HG03378 (cell line): ENCODE results near the gene RPL22.
"Not testable (repeated sequence)": the region's sequence is repeated elsewhere in the genome, so short reads cannot be mapped to it uniquely, and the experiment has no call there.

Experiments
- ATAC-seq: cut with Tn5 transposase; IDR thresholded peaks from one replicate; pipeline ENCODE4 v1.9.1; 2021; ENCODE audit warnings: mild to moderate bottlenecking, moderate library complexity; ENCODE audit not compliant: unreplicated experiment

RPL22 gene

GRCh38 chr1:6234502-6235295, 35.3 kb upstream of the RPL22 start:
- no peak for ATAC-seq

DNA sequence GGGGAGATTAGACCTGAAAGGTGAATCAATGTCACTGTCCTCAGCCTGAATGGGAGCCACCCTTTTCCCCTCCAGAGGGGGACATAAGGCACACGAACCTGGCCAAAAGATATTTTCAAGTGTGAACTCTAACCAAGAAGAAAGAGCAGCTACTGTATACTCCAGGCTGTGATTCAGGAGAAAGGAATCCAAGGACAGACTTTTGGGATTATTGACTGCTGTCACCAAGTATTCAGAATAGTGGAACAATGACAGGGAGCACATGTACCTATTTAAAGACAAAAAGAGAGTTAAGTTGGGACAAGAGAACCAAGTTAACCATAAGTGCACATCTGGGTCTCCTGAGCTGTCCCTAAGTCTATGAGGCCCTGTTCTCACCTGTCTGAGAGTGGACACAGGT, 34.0 kb upstream of the RPL22 start:
- no peak for ATAC-seq

GRCh38 chr1:6225651-6226050, 26.3 kb upstream of the RPL22 start:
- no peak for ATAC-seq

- no peak for ATAC-seq
Observed at GRCh38 chr1:6224718-6225117, 25.3 kb upstream of the RPL22 start.

- no peak for ATAC-seq
Observed at GRCh38 chr1:6223617-6224016, 24.2 kb upstream of the RPL22 start.

DNA sequence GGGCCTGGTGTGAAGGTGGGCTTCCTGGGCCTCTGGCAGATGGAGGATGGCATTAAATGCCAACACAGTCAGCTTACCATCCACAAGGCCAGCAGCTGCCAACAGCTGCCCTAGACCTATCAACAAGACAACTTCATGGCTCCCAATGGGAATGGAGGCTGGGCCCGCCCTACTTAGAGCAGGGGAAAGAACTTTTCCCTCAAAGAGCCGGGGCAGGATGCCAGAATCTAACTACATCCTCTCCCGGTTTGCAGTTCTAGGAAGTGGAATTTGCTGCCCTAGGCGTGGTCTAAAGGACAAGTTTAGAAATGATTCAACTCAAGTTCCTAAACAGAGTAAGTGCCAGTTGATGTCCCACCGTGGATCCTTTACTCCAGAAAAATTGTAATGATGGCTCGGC, 23.2 kb upstream of the RPL22 start:
- ATAC-seq = no peak

DNA sequence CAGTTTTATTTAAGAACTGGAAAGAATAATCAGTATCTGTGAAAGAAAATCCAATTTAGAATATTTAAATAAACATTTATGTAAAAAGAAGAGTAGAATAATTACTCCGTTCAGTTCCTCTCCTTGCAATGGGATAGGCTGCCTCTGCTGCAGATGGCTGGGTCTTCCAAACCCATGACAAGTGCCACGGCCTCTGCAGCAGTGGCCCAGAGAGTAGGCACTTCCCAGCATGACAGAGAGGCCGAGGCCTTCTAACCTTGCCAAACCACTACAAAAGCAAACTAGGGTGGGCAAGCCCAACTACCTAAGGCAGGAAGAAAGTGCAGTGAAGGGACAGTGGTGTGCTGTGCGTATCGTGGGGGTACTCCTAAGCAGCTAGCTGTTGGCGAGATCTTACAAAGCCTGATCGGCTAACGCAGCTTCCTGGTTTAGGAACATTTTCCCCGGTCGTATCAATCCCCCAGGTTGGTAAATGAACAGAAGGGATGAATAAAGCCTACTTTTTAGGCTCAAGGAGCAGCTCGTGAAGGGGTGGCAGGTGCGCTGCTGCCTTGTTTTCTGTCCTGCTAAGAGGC, 21.9 kb upstream of the RPL22 start:
- ATAC-seq = no peak

DNA sequence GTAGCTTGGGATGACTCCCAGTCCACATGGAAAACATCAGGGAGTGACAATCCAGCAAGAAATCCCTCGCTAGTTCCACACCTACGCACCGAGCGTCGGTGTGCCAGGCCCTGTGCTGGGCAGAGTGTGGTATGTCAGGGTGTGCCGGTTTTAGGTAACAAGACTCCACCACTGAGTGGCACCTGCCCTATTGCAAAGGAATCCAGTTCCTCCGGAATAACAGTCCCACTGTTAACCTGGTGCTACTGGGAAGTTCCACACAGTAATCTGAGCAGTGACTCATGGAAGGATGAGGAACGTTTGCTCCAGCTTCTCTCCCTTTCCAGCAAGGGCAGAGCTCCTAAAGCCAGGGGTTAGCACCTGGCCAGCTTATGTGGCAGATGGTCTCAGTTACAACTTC, 20.8 kb upstream of the RPL22 start:
- no peak for ATAC-seq

DNA sequence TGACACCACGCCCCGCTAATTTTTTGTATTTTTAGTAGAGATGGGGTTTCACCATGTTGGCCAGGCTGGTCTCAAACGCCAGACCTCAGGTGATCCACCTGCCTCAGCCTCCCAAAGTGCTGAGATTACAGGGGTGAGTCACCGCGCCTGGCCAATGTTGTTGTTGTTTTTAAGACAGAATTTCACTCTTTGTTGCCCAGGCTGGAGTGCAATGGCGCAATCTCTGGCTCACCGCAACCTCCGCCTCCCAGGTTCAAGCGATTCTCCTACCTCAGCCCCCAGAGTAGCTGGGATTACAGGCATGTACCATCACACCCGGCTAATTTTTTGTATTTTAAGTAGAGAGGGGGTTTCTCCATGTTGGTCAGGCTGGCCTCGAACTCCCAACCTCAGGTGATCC, 20.2 kb upstream of the RPL22 start:
- ATAC-seq = not testable (repeated sequence)

GRCh38 chr1:6218375-6219164, 19.2 kb upstream of the RPL22 start:
- ATAC-seq = no peak

GRCh38 chr1:6212193-6212959, 13.0 kb upstream of the RPL22 start:
- no peak for ATAC-seq

GRCh38 chr1:6211731-6212130, 12.3 kb upstream of the RPL22 start:
- ATAC-seq = no peak

- ATAC-seq = no peak
Observed at GRCh38 chr1:6210591-6211355, 11.4 kb upstream of the RPL22 start.

DNA sequence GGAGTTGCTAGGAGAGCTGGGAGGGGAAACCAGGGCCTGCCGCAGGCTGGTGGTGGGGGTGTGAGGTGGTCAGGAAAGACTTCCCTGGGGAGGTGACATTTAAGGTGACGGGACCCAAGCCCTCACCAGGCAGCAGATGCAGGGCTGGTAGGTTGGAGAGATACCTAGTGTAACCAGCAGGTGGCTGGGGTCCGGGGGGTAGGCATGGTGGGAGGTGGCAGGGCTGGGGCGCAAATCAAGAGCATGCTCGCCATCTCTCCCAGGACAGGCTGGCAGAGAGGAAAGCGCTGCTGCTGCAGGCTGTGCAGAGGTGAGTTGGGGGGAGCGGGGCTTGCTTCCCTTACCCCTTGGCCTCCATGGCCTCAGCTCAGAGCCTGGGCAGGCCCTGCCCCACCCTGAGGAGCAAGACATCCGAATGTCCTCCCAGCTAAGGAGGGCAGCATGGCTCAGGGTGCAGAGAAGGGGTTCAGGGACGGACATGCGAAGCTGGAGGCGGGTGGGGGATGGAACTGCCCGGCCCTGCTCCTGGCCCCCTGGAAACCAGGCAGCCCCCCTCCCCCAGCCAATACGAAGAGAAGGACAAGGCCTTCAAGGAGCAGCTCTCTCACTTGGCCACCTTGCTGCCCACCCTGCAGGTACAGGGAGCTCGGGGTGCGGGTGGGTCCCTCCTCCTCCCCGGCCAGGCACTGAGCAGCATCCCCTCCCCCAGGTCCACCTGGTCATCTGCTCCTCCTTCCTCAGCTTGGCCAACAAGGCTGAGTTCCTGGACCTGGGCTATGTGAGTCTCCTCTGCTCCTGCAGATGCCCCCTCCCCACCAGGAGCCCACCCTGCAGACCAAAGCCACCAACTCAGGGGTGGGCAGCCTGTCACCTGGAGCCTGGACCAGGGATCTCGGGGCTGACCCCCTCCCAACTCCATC, 10.5 kb upstream of the RPL22 start:
- ATAC-seq = no peak

GRCh38 chr1:6208723-6209660, 9.6 kb upstream of the RPL22 start:
- no peak for ATAC-seq

DNA sequence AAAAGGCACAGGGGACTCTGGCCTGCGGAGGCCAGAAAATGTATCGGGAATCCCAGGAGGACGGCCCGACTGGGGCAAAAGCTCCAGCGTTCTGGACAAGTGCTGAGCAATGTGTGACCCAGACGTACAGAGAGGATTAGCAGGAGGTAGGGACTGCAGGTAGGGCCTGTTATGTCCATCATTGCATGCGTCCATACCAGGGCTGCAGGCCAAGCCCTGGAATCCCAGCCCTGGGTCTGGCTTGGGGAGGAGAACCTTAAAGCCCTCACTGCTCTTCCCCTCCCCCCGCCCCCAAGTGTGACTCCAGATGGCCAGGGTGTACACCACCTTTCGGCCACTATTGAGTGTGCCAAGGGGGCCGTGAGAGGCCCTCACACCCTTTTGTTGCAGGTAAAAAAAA, 8.5 kb upstream of the RPL22 start:
- ATAC-seq = no peak

DNA sequence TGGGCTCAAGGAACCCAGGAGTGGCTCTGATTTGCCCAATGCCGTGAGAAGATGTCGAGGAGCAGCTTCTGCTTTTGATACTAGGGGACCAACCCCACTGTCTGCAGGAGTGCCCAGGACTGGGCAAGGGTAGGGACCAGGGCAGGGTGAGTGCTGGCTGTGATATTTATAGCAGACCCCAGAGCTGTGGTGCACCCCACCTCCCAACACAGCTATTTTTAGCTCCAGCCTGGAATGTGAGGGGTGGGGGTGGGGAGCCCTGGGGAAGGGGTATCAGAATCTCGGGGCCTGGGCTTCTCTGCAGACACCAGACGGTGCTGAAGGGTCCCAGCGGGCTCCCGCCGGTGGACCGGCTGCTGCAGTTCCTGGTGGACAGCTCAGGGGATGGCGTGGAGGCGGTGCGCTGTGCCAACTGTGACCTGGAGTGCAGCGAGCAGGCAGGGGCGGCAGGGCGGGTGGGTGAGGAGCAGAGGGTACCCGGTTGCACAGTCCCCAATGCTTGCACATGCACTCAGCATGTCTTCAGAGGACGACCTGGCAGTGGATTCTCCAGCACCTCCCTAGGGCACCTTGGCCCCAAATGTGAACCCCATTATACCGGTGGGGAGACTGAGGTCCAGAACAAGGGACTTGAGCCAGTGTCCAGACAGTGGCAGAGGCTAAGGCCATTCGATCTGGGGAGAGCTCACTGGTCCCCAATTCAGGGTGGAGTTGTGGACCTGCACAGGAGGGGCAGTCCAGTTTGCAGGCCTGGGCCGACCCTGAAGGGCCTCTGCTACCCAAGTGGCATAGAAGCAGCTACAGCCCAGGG, 7.9 kb upstream of the RPL22 start:
- no peak for ATAC-seq

DNA sequence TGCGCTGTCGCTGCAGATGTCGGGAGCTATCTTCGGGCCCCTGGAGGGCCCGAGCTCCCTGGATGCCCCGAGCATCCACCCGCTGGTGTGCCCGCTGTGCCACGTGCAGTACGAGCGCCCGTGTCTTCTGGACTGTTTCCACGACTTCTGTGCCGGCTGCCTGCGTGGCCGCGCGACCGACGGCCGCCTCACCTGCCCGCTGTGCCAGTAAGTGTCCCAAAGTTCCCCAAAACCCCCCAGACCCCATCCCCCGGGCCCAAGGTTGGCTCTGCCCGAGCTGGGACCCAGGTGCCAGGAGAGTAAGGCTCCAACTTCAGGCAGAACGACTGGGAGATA, 7.1 kb upstream of the RPL22 start:
- no peak for ATAC-seq
